K562 (cell line): ENCODE measurements around the gene ZNF23. TPM values are rescaled to one million over a fixed set of nuclear protein-coding genes. Genes with fewer than 3 reads are reported as not detected.

Experiments used
- ARHGAP35 ChIP-seq: fragments of 450-650 bp; IDR thresholded peaks from 2 replicates; pipeline ENCODE4 v1.6.1; 2018; ENCODE audit not compliant: partially characterized antibody
- CBX3 ChIP-seq, 2 experiments: IDR thresholded peaks; 1 replicate in 1 of 2; 2 replicates in 1 of 2; pipeline ENCODE4 v1.6.1; 2012; ENCODE audit warnings: inconsistent platforms in 2 of 2, low read length in 2 of 2, borderline replicate concordance in 1 of 2, control low read depth in 1 of 2
- KDM1A ChIP-seq, 2 experiments: fragments of 450-650 bp; IDR thresholded peaks; 2 replicates each; pipeline ENCODE4 v1.6.1; 2016; ENCODE audit warnings: mild to moderate bottlenecking in 2 of 2
- MGA ChIP-seq: fragments of 450-650 bp; IDR thresholded peaks from 2 replicates; pipeline ENCODE4 v1.6.1; 2016; ENCODE audit warnings: mild to moderate bottlenecking, moderate library complexity
- NBN ChIP-seq: fragments of 450-650 bp; IDR thresholded peaks from 2 replicates; pipeline ENCODE4 v1.6.1; 2016; ENCODE audit warnings: low read depth, mild to moderate bottlenecking
- PRDM10 ChIP-seq: fragments of 450-650 bp; IDR thresholded peaks from 2 replicates; pipeline ENCODE4 v1.6.1; 2018; ENCODE audit not compliant: partially characterized antibody
- RNF2 ChIP-seq: sonication (generic); IDR thresholded peaks from 2 replicates; pipeline ENCODE4 v1.6.1; 2016
- SRF ChIP-seq, 2 experiments: fragments of 250-450, 450-650 bp in 1 of 2; sonication (Bioruptor Pico) in 1 of 2; sonication (generic) in 1 of 2; formaldehyde crosslinking; IDR thresholded peaks; 2 replicates each; pipeline versions ENCODE4 v1.5.0 to v1.5.1; 2020 to 2022; ENCODE audit warnings: mild to moderate bottlenecking in 1 of 2, missing genetic modification reagents in 1 of 2
- ZBTB9 ChIP-seq: fragments of 450-650 bp; formaldehyde crosslinking; IDR thresholded peaks from 2 replicates; pipeline ENCODE4 v1.4.0; 2020; ENCODE audit warnings: mild to moderate bottlenecking, moderate library complexity
- ZFX ChIP-seq: sonication (generic); formaldehyde crosslinking; IDR thresholded peaks from 2 replicates; pipeline ENCODE4 v1.8.0; 2022; ENCODE audit warnings: mild to moderate bottlenecking, missing genetic modification reagents, moderate library complexity
- ZNF436 ChIP-seq: fragments of 250-450, 450-650 bp; sonication (Bioruptor Pico); formaldehyde crosslinking; IDR thresholded peaks from 2 replicates; pipeline ENCODE4 v1.7.0; 2020; ENCODE audit warnings: mild to moderate bottlenecking
- ZZZ3 ChIP-seq: fragments of 450-650 bp; IDR thresholded peaks from 2 replicates; pipeline ENCODE4 v1.6.1; 2016; ENCODE audit warnings: antibody characterized with exemption, mild to moderate bottlenecking, moderate library complexity
- polyA plus RNA-seq, 8 experiments: library from polyadenylated mRNA; depleted of rRNA in 4 of 8; stranded (reverse) in 5 of 8; unstranded in 3 of 8; fragments of >200 nt; fragmentation: Nextera tagmentation in 2 of 8; fragmentation: Illumina TruSeq in 1 of 8; extraction: Ambion mirVana in 2 of 8; extraction: Trizol in 1 of 8; gene quantifications; 2 replicates each; pipeline versions ENCODE4 v1.2.1 to v1.2.3, GENCODE V29; 2011 to 2014; ENCODE audit warnings: inconsistent platforms in 1 of 8, missing spikeins in 1 of 8
- total RNA-seq, 7 experiments: library from RNA; depleted of rRNA in 6 of 7; stranded (reverse); fragments of >200 nt in 6 of 7; fragmentation: Illumina TruSeq in 2 of 7; extraction: Trizol in 2 of 7; gene quantifications; 2 replicates each; pipeline versions ENCODE4 v1.2.1 to v1.2.3, GENCODE V29; 2011 to 2021; ENCODE audit warnings: low replicate concordance in 1 of 7

The ZNF23 gene
- total and polyA plus RNA-seq, 9 of the 15 experiments (the other 6 are each of a cell fraction or from before 2014, with no cell fraction given): 4.7 to 13.4 (median 11.2) TPM

- TF ChIP-seq MGA (no peak), SRF (CRISPR knock-in tag; IDR thresholded peaks at IDR 0.05) (0 out of 4 replicates have a peak, but pooled peaks of 1 of the 2 experiments have one; percentile 61), NBN (peak; percentile 85), CBX3 (IDR thresholded peaks at IDR 0.05; ENCODE audit: borderline replicate concordance in 1 of 2, low read length in 2 of 2) (no peak), ZFX (CRISPR knock-in tag) (no peak), ZZZ3 (no peak), ZBTB9 (no peak), PRDM10 (peak; percentile 55), RNF2 (peak; percentile 76), ARHGAP35 (no peak), ZNF436 (CRISPR knock-in tag) (no peak), KDM1A (IDR thresholded peaks at IDR 0.05) (peak; percentile 72 to 89; a peak in 3 of 4 replicates)
Measured at GRCh38 chr16:71430744-71431143, 31.3 kb downstream of the ZNF23 start (continued).
